IPS-18c (cell line): ENCODE data around the gene CASP5.
"Not testable (repeated sequence)": the region's sequence is repeated elsewhere in the genome, so short reads cannot be mapped to it uniquely, and the experiment has no call there.

Experiments used
- H3K4me3 ChIP-seq: 2 replicates; pipeline ENCODE4 v1.7.0; 2013; ENCODE audit warnings: low read depth, mild to moderate bottlenecking, low read length, moderate library complexity; ENCODE audit not compliant: insufficient read depth
- H3K9me3 ChIP-seq: one replicate; pipeline ENCODE4 v1.6.1; 2013; ENCODE audit warnings: mild to moderate bottlenecking, low read length, moderate library complexity; ENCODE audit not compliant: control insufficient read depth, insufficient read depth

Gene CASP5

DNA sequence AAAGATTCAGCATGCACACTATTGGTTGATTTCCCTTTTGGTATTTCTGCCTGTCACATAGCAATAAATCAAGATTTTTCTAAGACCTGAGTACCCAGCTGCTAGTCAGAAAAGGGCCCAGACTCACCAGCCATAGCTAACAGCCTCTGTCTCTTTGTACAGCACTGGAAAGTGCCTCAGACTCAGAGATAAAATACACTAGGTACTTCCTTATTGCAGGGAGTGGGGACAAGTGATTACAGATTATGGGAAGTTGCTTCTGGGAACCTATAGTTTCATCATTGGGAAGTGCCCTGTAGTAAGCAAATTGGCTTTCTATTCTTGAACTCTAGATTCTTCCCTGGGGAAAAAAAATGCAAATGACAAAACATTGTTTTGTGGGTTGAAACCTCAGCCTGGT lies at the start of gene CASP5:
CASP5 (minus strand) TSS at position 166 of the 400 bp plus-strand sequence; CDS start at position 134, 32 bp downstream.
- Histone ChIP-seq H3K4me3 (no peak within 1 kb of the TSS), H3K9me3 (no peaks in the 10 kb centered on the region)

DNA sequence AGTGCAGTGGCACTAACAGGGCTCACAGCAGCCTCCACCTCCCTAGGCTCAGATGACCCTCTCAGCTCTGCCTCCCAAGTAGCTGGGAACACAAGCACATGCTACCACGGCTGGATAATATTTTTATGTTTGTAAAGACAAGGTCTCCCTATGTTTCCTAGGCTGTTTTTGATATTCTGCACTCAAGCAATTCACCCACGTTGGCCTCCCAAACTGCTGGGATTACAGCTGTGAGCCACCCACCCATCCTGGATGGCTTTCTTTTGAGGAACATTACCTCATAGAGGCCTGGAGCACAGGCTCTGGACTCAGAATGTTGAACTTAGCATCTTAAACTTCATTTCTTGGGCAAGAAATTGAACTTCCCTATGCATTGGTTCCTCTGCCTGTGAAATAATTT lies 49.1 kb upstream of the CASP5 start:
- H3K9me3 ChIP-seq, H3K4me3 ChIP-seq: not testable (repeated sequence)

- Histone ChIP-seq H3K9me3 (no peaks in the 10 kb centered on the region), H3K4me3 (no peak overlapping the region)
Measured at GRCh38 chr11:105071089-105071732, 48.2 kb upstream of the CASP5 start.

GRCh38 chr11:105070306-105070705 lies 47.3 kb upstream of the CASP5 start:
- Histone ChIP-seq H3K4me3 (no peak overlapping the region), H3K9me3 (no peaks in the 10 kb centered on the region)

DNA sequence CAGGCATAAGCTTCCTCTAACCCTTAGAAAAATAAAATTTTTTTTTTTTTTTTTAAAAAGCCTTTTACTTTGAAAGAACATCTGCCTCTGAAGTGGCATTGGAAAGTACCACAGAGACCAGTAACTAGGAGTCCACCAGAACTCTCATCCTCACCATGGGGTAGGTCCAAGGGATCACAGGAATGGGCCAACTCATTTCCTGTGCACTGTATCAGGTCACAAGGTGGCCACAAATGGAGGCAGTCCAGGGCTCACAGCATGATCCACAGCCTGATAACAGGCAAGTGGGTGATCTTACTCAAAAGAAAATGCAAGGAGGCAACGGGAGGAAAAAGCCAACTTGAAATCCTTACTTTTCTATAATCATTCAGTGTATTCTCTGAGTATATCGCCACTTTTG lies 46.8 kb upstream of the CASP5 start:
- not testable (repeated sequence) for H3K4me3 ChIP-seq, H3K9me3 ChIP-seq

- H3K4me3 ChIP-seq, H3K9me3 ChIP-seq: not testable (repeated sequence)
Measured at GRCh38 chr11:105063245-105063941, 40.4 kb upstream of the CASP5 start.

GRCh38 chr11:105057432-105057831 lies 34.5 kb upstream of the CASP5 start:
- H3K4me3 ChIP-seq: no peak overlapping the region
- H3K9me3 ChIP-seq: peaks cover 2% of the 10 kb centered on the region

GRCh38 chr11:105056446-105056845 lies 33.5 kb upstream of the CASP5 start:
- Histone ChIP-seq H3K9me3 (peaks cover 2% of the 10 kb centered on the region), H3K4me3 (no peak overlapping the region)

GRCh38 chr11:105054723-105055493 lies 31.9 kb upstream of the CASP5 start:
- H3K9me3 ChIP-seq: peaks cover 2% of the 10 kb centered on the region
- no peak overlapping the region for H3K4me3 ChIP-seq

GRCh38 chr11:105052487-105052886 lies 29.5 kb upstream of the CASP5 start:
- H3K4me3 ChIP-seq: no peak overlapping the region
- H3K9me3 ChIP-seq: peaks cover 4% of the 10 kb centered on the region

- peaks cover 4% of the 10 kb centered on the region for H3K9me3 ChIP-seq
Measured at GRCh38 chr11:105051559-105051958, 28.6 kb upstream of the CASP5 start.

DNA sequence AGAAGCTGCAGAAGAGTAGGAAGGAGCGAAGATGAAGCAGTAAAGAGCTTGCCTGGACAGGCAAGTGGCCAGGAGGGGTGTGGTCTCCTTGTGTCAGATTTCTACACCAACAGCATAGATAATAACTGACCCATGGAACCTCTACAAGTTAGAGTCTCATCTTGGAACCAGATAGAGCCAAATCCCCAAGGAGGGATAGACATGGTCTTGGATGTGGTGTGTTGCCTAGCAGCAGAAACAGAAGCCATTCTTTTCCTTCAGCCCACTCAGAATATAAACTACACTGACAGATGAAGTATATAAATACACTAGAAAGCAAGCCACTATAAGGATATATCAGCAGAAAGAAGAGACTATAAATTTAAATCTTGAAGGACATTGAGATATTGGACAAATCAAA lies 26.5 kb upstream of the CASP5 start:
- Histone ChIP-seq H3K9me3 (peaks cover 2% of the 10 kb centered on the region), H3K4me3 (no peak overlapping the region)

More at GRCh38 chr11:105051559-105051958, 28.6 kb upstream of the CASP5 start:
- H3K4me3 ChIP-seq: no peak overlapping the region

DNA sequence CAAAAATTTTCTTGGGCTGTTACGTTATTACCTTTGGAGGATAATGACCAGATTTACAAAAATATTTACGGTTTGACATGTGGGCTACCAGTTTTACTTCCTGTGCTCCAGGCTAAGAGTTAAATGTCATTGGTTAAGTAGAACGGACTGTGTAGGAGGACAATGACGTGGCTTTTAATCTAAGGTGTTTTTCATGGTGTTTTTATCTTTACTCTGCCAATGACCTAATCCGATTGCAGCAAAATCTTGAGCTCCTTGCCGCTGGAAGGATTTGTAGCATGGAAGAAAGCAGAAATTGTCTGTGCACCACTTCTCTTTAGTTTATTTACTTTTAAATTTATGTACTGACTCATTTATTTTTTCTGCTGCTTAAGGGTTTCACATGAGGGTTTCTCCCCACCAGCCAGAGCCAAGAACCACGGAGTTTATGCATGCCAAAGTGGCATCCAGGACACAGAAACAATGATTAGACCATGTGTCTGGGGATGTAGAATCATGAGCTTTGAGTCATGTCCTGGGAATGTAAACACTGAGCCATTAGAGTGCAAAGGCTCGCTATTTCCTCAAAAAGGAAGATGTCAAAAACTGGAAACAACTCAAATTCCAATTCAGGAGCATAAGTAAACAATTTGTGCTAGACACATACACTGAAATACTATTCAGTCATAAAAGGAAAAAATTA lies 24.1 kb upstream of the CASP5 start:
- H3K4me3 ChIP-seq: no peak overlapping the region
- peaks cover 2% of the 10 kb centered on the region for H3K9me3 ChIP-seq

GRCh38 chr11:105045676-105046296 lies 22.8 kb upstream of the CASP5 start:
- Histone ChIP-seq H3K9me3 (peaks cover 2% of the 10 kb centered on the region), H3K4me3 (no peak overlapping the region)

GRCh38 chr11:105044557-105045524 lies 21.9 kb upstream of the CASP5 start, which contains the start of gene CARD16:
Gene CARD16 (minus strand): TSS chr11:105045335. CDS start chr11:105045297, 38 bp downstream.
- H3K4me3 ChIP-seq, H3K9me3 ChIP-seq: not testable (repeated sequence)

GRCh38 chr11:105042178-105042577 lies 19.2 kb upstream of the CASP5 start:
- Histone ChIP-seq H3K4me3 (no peak overlapping the region), H3K9me3 (no peaks in the 10 kb centered on the region)
